ENCODE measurements around the gene IGSF9B. TPM values are rescaled to one million over a fixed set of nuclear protein-coding genes. Genes with fewer than 3 reads are reported as not detected.

The IGSF9B gene
- total RNA-seq, 2 experiments from 2014 or later = 24.6 to 30.3 TPM

GRCh38 chr11:133943950-133944698, 12.6 kb downstream of the IGSF9B start:
- ChIA-PET POLR2A (interaction anchor here (0.6 to 2.4 kb wide), 7 partner anchors 9 to 280 kb away, joined by 3 to 12 read pairs (median 4); partner anchors contain the start of genes IGSF9B, NCAPD3 and VPS26B), CTCF (interaction anchor here (0.9 to 6.8 kb wide), 4 partner anchors 16 to 263 kb away, joined by 3 to 70 read pairs (median 3); no protein-coding TSS in a partner anchor)
- Mint-ChIP-seq H3K4me1 (ENCODE audit: low read depth) (peaks cover 63% of the 10 kb centered on the region), H3K4me3 (peak overlapping the region; percentile 61), H3K36me3 (peaks cover 30% of the 10 kb centered on the region), H3K9me3 (no peaks in the 10 kb centered on the region), H3K27me3 (no peaks in the 10 kb centered on the region), H3K27ac (peak overlapping the region; percentile 88)
- no peak for DNase-seq
- intact Hi-C loops (cut with micrococcal nuclease) = loop anchor here (2.0 kb wide), 1 partner anchor 281 kb away; the partner anchor contains the start of gene VPS26B

GRCh38 chr11:133942577-133942976, 14.2 kb downstream of the IGSF9B start:
- H3K27me3 Mint-ChIP-seq = no peaks in the 10 kb centered on the region
- peaks cover 49% of the 10 kb centered on the region for H3K4me1 Mint-ChIP-seq (ENCODE audit: low read depth)
- POLR2A ChIA-PET = no interaction called here
- peaks cover 37% of the 10 kb centered on the region for H3K36me3 Mint-ChIP-seq
- intact Hi-C loops (cut with micrococcal nuclease) = no loop called here
- no peaks in the 10 kb centered on the region for H3K9me3 Mint-ChIP-seq
- no peak overlapping the region for H3K4me3 Mint-ChIP-seq
- H3K27ac Mint-ChIP-seq = no peak overlapping the region
- CTCF ChIA-PET = no interaction called here
- no peak for DNase-seq

GRCh38 chr11:133941546-133941945, 15.2 kb downstream of the IGSF9B start:
- ChIA-PET CTCF (no interaction called here), POLR2A (no interaction called here)
- no peaks in the 10 kb centered on the region for H3K27me3 Mint-ChIP-seq
- H3K9me3 Mint-ChIP-seq = no peaks in the 10 kb centered on the region
- intact Hi-C loops (cut with micrococcal nuclease) = no loop called here
- peaks cover 39% of the 10 kb centered on the region for H3K36me3 Mint-ChIP-seq
- H3K27ac Mint-ChIP-seq = no peak overlapping the region
- H3K4me3 Mint-ChIP-seq = no peak overlapping the region
- peaks cover 40% of the 10 kb centered on the region for H3K4me1 Mint-ChIP-seq (ENCODE audit: low read depth)
- DNase-seq = no peak

GRCh38 chr11:133940034-133940433, 16.7 kb downstream of the IGSF9B start:
- no peak overlapping the region for H3K27ac Mint-ChIP-seq
- no peak overlapping the region for H3K4me3 Mint-ChIP-seq
- ChIA-PET POLR2A (no interaction called here), CTCF (no interaction called here)
- H3K9me3 Mint-ChIP-seq = no peaks in the 10 kb centered on the region
- peaks cover 47% of the 10 kb centered on the region for H3K36me3 Mint-ChIP-seq
- DNase-seq = no peak
- H3K4me1 Mint-ChIP-seq (ENCODE audit: low read depth) = peaks cover 24% of the 10 kb centered on the region
- intact Hi-C loops (cut with micrococcal nuclease) = no loop called here
- no peaks in the 10 kb centered on the region for H3K27me3 Mint-ChIP-seq

- no peak overlapping the region for H3K27ac Mint-ChIP-seq
- intact Hi-C loops (cut with micrococcal nuclease) = no loop called here
- no peak for DNase-seq
- peaks cover 24% of the 10 kb centered on the region for H3K4me1 Mint-ChIP-seq (ENCODE audit: low read depth)
- ChIA-PET POLR2A (no interaction called here), CTCF (no interaction called here)
- H3K27me3 Mint-ChIP-seq = no peaks in the 10 kb centered on the region
- H3K4me3 Mint-ChIP-seq = no peak overlapping the region
- no peaks in the 10 kb centered on the region for H3K9me3 Mint-ChIP-seq
- H3K36me3 Mint-ChIP-seq = peaks cover 52% of the 10 kb centered on the region
These were observed 17.2 kb downstream of the IGSF9B start for GRCh38 chr11:133939558-133939957.

- DNase-seq = no peak
- Mint-ChIP-seq H3K4me3 (no peak overlapping the region), H3K4me1 (ENCODE audit: low read depth) (peaks cover 11% of the 10 kb centered on the region), H3K9me3 (no peaks in the 10 kb centered on the region), H3K36me3 (peaks cover 49% of the 10 kb centered on the region), H3K27me3 (no peaks in the 10 kb centered on the region), H3K27ac (no peak overlapping the region)
- intact Hi-C loops (cut with micrococcal nuclease) = no loop called here
- ChIA-PET POLR2A (interaction anchor here (0.8 kb wide), 1 partner anchor 10 kb away, joined by 3 read pairs; no protein-coding TSS in a partner anchor), CTCF (interaction anchor here (1.5 to 1.8 kb wide), 2 partner anchors 10 kb away, joined by 5 to 8 read pairs; no protein-coding TSS in a partner anchor)
These were observed 18.6 kb downstream of the IGSF9B start for GRCh38 chr11:133938166-133938565.

- DNase-seq = no peak
- Mint-ChIP-seq H3K9me3 (no peaks in the 10 kb centered on the region), H3K27me3 (no peaks in the 10 kb centered on the region), H3K4me3 (no peak overlapping the region), H3K36me3 (peaks cover 45% of the 10 kb centered on the region), H3K27ac (no peak overlapping the region), H3K4me1 (ENCODE audit: low read depth) (peaks cover 8% of the 10 kb centered on the region)
- ChIA-PET CTCF (interaction anchor here (1.8 kb wide), 1 partner anchor 9 kb away, joined by 8 read pairs; no protein-coding TSS in a partner anchor), POLR2A (no interaction called here)
- intact Hi-C loops (cut with micrococcal nuclease) = no loop called here
These were observed 19.3 kb downstream of the IGSF9B start for GRCh38 chr11:133937468-133937867.

- intact Hi-C loops (cut with micrococcal nuclease) = no loop called here
- no peaks in the 10 kb centered on the region for H3K9me3 Mint-ChIP-seq
- H3K4me1 Mint-ChIP-seq (ENCODE audit: low read depth) = peaks cover 8% of the 10 kb centered on the region
- H3K27ac Mint-ChIP-seq = no peak overlapping the region
- DNase-seq = no peak
- no peak overlapping the region for H3K4me3 Mint-ChIP-seq
- CTCF ChIA-PET = interaction anchor here (1.8 kb wide), 1 partner anchor 9 kb away, joined by 8 read pairs; no protein-coding TSS in a partner anchor
- POLR2A ChIA-PET = no interaction called here
- H3K27me3 Mint-ChIP-seq = no peaks in the 10 kb centered on the region
- H3K36me3 Mint-ChIP-seq = peaks cover 41% of the 10 kb centered on the region
These were observed 19.8 kb downstream of the IGSF9B start for GRCh38 chr11:133937015-133937414.

GRCh38 chr11:133936592-133936991, 20.2 kb downstream of the IGSF9B start:
- Mint-ChIP-seq H3K36me3 (peaks cover 37% of the 10 kb centered on the region), H3K4me3 (no peak overlapping the region), H3K27me3 (no peaks in the 10 kb centered on the region), H3K27ac (no peak overlapping the region), H3K4me1 (ENCODE audit: low read depth) (peaks cover 5% of the 10 kb centered on the region), H3K9me3 (no peaks in the 10 kb centered on the region)
- DNase-seq = no peak
- POLR2A ChIA-PET = no interaction called here
- CTCF ChIA-PET = interaction anchor here (1.8 kb wide), 1 partner anchor 9 kb away, joined by 8 read pairs; no protein-coding TSS in a partner anchor
- intact Hi-C loops (cut with micrococcal nuclease) = no loop called here

- POLR2A ChIA-PET = no interaction called here
- Mint-ChIP-seq H3K4me1 (ENCODE audit: low read depth) (peaks cover 5% of the 10 kb centered on the region), H3K27me3 (no peaks in the 10 kb centered on the region), H3K36me3 (peaks cover 37% of the 10 kb centered on the region), H3K4me3 (no peak overlapping the region), H3K27ac (no peak overlapping the region), H3K9me3 (no peaks in the 10 kb centered on the region)
- no peak for DNase-seq
- CTCF ChIA-PET = no interaction called here
- intact Hi-C loops (cut with micrococcal nuclease) = no loop called here
These were observed 20.6 kb downstream of the IGSF9B start for GRCh38 chr11:133936136-133936535.

- no peak for DNase-seq
- ChIA-PET CTCF (no interaction called here), POLR2A (interaction anchor here (1.4 kb wide), 1 partner anchor 9 kb away, joined by 5 read pairs; no protein-coding TSS in a partner anchor)
- no peak overlapping the region for H3K4me3 Mint-ChIP-seq
- H3K4me1 Mint-ChIP-seq (ENCODE audit: low read depth) = peaks cover 5% of the 10 kb centered on the region
- H3K27ac Mint-ChIP-seq = no peak overlapping the region
- intact Hi-C loops (cut with micrococcal nuclease) = no loop called here
- H3K27me3 Mint-ChIP-seq = no peaks in the 10 kb centered on the region
- H3K9me3 Mint-ChIP-seq = no peaks in the 10 kb centered on the region
- peaks cover 38% of the 10 kb centered on the region for H3K36me3 Mint-ChIP-seq
These were observed 21.2 kb downstream of the IGSF9B start for GRCh38 chr11:133935551-133935910.

GRCh38 chr11:133934599-133935550, 21.9 kb downstream of the IGSF9B start:
- DNase-seq = peak; percentile 49
- intact Hi-C loops (cut with micrococcal nuclease) = no loop called here
- ChIA-PET POLR2A (interaction anchor here (1.4 kb wide), 1 partner anchor 10 kb away, joined by 5 read pairs; no protein-coding TSS in a partner anchor), CTCF (interaction anchor here (1.2 kb wide), 1 partner anchor 10 kb away, joined by 4 read pairs; no protein-coding TSS in a partner anchor)
- Mint-ChIP-seq H3K27me3 (no peaks in the 10 kb centered on the region), H3K4me3 (no peak overlapping the region), H3K36me3 (peaks cover 41% of the 10 kb centered on the region), H3K9me3 (no peaks in the 10 kb centered on the region), H3K4me1 (ENCODE audit: low read depth) (peaks cover 9% of the 10 kb centered on the region), H3K27ac (no peak overlapping the region)

All from activated CD4-positive, alpha-beta memory T cell treated with anti-CD3 and anti-CD28 coated beads for 36 hours (primary cell).